Osteoblast (primary cell): ENCODE measurements around the gene CD79B. TPM values are rescaled to one million over a fixed set of nuclear protein-coding genes. Genes with fewer than 3 reads are reported as not detected.
A peak's percentile ranks its signal among the peaks of the same experiment; 100 is the strongest.

ENCODE experiments used
- DNase-seq: peaks from one replicate; pipeline ENCODE4 v3.0.0; 2011; ENCODE audit warnings: low spot score, mixed read lengths; ENCODE audit not compliant: insufficient read length; ENCODE audit errors: missing footprints
- H2AFZ ChIP-seq: 2 replicates; pipeline ENCODE4 v1.6.0; 2011; ENCODE audit warnings: mild to moderate bottlenecking, low read length
- H3K27ac ChIP-seq: 2 replicates; pipeline ENCODE4 v1.5.1; 2011; ENCODE audit warnings: mild to moderate bottlenecking, low read depth, low read length, moderate library complexity
- H3K27me3 ChIP-seq: 2 replicates; pipeline ENCODE4 v1.6.0; 2012; ENCODE audit warnings: mild to moderate bottlenecking, control low read depth, inconsistent platforms, low read length, moderate library complexity; ENCODE audit not compliant: insufficient read depth
- H3K36me3 ChIP-seq: 2 replicates; pipeline ENCODE4 v1.5.1; 2011; ENCODE audit warnings: mild to moderate bottlenecking, low read length, control low read depth, moderate library complexity; ENCODE audit not compliant: insufficient read depth
- H3K4me1 ChIP-seq: 2 replicates; pipeline ENCODE4 v1.5.1; 2011; ENCODE audit warnings: mild to moderate bottlenecking, low read length, control low read depth, moderate library complexity; ENCODE audit not compliant: insufficient read depth
- H3K4me2 ChIP-seq: 2 replicates; pipeline ENCODE4 v1.6.0; 2011; ENCODE audit warnings: mild to moderate bottlenecking, low read length; ENCODE audit not compliant: insufficient read depth
- H3K4me3 ChIP-seq: fragments of 200-600 bp; sonication (generic); 3 replicates; pipeline ENCODE4 v1.5.1; 2012; ENCODE audit warnings: mild to moderate bottlenecking, low read length, inconsistent platforms; ENCODE audit not compliant: insufficient read depth
- H3K79me2 ChIP-seq: 2 replicates; pipeline ENCODE4 v1.6.0; 2012; ENCODE audit warnings: mild to moderate bottlenecking, low read length, control low read depth, inconsistent platforms; ENCODE audit not compliant: insufficient read depth
- H3K9me3 ChIP-seq: 2 replicates; pipeline ENCODE4 v1.5.1; 2011; ENCODE audit warnings: low read depth, low read length, control low read depth
- H4K20me1 ChIP-seq: 2 replicates; pipeline ENCODE4 v1.6.0; 2012; ENCODE audit warnings: mild to moderate bottlenecking, low read length, control low read depth; ENCODE audit not compliant: insufficient read depth
- total RNA-seq: library from RNA; depleted of rRNA; stranded (reverse); fragments of >200 nt; gene quantifications from 2 replicates; pipeline ENCODE4 v1.2.3, GENCODE V29; 2012
- TF ChIP-seq, protein P1 (sequence below): IDR thresholded peaks from 2 replicates; pipeline ENCODE4 v1.5.1; 2011; ENCODE audit warnings: mild to moderate bottlenecking, low read depth, low read length, moderate library complexity; ENCODE audit errors: extremely low read depth

The CD79B gene
- total RNA-seq, 1 donor, result 0.36 TPM

DNA sequence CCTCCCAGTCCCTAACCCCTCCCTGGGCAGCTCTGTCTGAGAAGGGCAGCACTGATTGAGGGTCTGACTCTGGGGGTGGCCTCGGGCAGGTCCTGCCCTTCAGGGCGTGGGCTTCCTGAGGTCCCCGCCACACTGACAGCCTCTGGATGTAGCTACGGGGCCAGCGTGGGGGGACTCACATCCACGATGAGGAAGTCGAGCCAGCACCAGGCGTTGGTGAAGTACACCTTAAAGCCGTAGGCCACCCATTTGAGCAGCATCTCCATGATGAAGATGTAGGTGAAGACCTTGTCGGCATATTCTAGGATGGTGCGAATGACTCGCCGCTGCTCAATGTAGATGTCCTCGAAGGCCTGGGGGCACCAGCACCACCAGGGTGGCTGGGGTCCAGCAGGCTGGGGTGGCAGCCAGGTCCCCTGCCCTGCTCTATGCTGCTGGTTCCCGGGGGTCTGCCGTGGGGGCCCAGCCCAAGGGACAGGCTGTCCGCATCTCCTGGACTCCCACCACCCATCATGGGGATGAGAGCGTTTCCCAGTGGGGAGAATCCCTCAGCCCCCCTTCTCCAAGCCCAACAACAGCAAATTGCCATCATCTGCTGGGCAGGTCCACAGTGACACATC, 15.7 kb upstream of the CD79B start:
- DNase-seq, result no peak
- no peaks in the 10 kb centered on the region for H3K4me1 ChIP-seq
- H3K27me3 ChIP-seq, result no peaks in the 10 kb centered on the region
- H3K79me2 ChIP-seq, result no peaks in the 10 kb centered on the region
- H3K36me3 ChIP-seq, result no peaks in the 10 kb centered on the region
- TF ChIP-seq, protein P1, sequence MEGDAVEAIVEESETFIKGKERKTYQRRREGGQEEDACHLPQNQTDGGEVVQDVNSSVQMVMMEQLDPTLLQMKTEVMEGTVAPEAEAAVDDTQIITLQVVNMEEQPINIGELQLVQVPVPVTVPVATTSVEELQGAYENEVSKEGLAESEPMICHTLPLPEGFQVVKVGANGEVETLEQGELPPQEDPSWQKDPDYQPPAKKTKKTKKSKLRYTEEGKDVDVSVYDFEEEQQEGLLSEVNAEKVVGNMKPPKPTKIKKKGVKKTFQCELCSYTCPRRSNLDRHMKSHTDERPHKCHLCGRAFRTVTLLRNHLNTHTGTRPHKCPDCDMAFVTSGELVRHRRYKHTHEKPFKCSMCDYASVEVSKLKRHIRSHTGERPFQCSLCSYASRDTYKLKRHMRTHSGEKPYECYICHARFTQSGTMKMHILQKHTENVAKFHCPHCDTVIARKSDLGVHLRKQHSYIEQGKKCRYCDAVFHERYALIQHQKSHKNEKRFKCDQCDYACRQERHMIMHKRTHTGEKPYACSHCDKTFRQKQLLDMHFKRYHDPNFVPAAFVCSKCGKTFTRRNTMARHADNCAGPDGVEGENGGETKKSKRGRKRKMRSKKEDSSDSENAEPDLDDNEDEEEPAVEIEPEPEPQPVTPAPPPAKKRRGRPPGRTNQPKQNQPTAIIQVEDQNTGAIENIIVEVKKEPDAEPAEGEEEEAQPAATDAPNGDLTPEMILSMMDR, result no peak
- H2AFZ ChIP-seq, result no peak overlapping the region
- H3K4me3 ChIP-seq, result no peak overlapping the region
- no peak overlapping the region for H3K27ac ChIP-seq
- no peaks in the 10 kb centered on the region for H3K9me3 ChIP-seq
- no peak overlapping the region for H3K4me2 ChIP-seq
- no peaks in the 10 kb centered on the region for H4K20me1 ChIP-seq

DNA sequence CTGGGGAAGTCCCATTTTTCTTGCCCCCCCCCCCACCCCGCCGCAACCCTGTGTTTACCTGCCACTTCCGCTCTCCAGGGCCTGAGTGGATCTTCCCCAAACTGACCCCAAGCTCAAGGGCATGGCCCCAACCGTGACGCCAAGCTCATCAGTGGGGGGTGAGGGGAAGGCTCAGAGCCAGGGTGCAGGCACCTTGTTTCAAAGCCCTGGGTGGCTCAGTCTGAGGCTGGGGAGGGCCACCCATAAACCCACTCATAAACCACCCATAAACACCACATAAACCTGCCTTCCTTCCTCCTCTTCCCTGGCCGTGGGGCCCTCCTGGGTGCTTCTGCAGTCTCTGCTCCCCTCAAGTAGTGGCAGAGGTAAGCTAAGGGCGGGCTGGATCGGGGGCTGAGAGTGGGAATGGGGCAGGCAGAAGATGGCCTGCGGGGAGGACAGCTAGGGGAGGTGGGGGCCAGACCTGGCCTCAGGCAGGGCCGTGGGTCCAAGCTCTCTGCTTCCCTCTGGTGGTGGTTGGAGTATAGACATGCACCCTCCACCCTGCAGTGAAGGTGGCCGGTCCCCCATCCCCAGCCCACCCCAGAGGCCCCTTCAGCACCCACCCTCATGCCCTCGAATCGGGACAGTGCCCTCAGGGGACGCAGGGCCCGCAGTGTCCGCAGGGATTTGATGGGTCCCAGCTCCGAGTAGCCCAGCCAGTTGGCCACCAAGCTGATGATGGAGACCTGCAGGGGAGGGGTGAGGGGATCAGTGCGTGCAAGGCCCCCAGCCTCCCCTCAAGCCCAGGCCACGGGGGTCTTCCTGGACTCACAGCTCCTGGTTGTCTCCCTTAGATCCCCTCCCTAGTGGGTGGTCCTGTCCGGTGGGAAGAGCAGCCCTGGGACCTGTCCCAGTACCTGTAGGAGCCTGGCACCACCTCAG, 14.6 kb upstream of the CD79B start:
- no peak overlapping the region for H3K27ac ChIP-seq
- H3K4me1 ChIP-seq, result no peaks in the 10 kb centered on the region
- no peaks in the 10 kb centered on the region for H3K27me3 ChIP-seq
- DNase-seq, result peak; percentile 98
- no peak overlapping the region for H2AFZ ChIP-seq
- H3K4me2 ChIP-seq, result no peak overlapping the region
- no peak overlapping the region for H3K4me3 ChIP-seq
- H3K9me3 ChIP-seq, result no peaks in the 10 kb centered on the region
- H3K79me2 ChIP-seq, result no peaks in the 10 kb centered on the region
- H3K36me3 ChIP-seq, result no peaks in the 10 kb centered on the region
- H4K20me1 ChIP-seq, result no peaks in the 10 kb centered on the region
- TF ChIP-seq, protein P1, result peak; percentile 49

DNA sequence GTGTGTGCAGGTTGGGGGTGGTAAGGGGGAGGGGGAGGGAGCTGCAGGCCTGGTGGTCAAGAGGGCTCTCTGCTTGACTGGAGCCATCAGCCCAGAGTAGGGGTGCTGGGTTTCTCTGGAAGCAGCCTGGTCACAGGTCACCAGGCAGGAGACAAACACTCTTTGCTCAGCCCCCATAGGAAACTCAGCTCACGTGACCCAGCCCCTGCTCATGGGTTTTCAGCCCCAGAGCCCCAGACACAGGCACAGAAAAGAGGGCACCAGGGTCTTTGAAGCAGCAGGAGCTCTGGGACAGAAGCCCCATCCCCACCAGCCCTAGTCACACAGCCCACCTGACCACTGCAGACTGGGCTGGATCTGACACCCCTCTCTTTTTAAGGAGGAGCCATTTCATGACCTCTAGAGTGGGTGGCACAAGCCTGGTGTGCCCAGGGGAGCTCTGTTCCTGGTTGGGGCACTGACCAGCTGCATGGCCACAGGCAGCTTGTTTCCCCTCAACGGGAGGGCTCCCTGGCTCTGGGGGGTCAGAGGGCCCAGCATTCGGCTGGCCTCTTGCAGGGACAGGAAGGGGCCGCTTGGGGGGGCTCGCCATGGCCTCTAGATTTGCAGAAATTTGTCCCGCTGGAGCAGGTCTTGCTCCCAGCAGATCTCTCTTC, 13.8 kb upstream of the CD79B start:
- H3K4me2 ChIP-seq, result no peak overlapping the region
- H3K4me3 ChIP-seq, result no peak overlapping the region
- H3K79me2 ChIP-seq, result no peaks in the 10 kb centered on the region
- H3K9me3 ChIP-seq, result no peaks in the 10 kb centered on the region
- DNase-seq, result no peak
- H3K36me3 ChIP-seq, result no peaks in the 10 kb centered on the region
- no peak overlapping the region for H2AFZ ChIP-seq
- no peaks in the 10 kb centered on the region for H4K20me1 ChIP-seq
- TF ChIP-seq, protein P1, result no peak
- no peaks in the 10 kb centered on the region for H3K4me1 ChIP-seq
- no peak overlapping the region for H3K27ac ChIP-seq
- no peaks in the 10 kb centered on the region for H3K27me3 ChIP-seq
